Stimulated activated CD4-positive, alpha-beta T cell treated with anti-CD3 and anti-CD28 coated beads, TNF-alpha, amount 100 ng/mL, for 48 hours (primary cell): ENCODE results near the gene TNFAIP3.
"Not testable (repeated sequence)": the region's sequence is repeated elsewhere in the genome, so short reads cannot be mapped to it uniquely, and the experiment has no call there.

Source experiments
- DNase-seq, 3 donors: peaks; one replicate each; pipeline ENCODE4 v3.0.0-alpha.2; 2020; ENCODE audit warnings: low read depth in 3 of 3

Gene TNFAIP3

GRCh38 chr6:137844773-137845172 is 22.3 kb upstream of the TNFAIP3 start:
- DNase-seq = not testable (repeated sequence)

DNA sequence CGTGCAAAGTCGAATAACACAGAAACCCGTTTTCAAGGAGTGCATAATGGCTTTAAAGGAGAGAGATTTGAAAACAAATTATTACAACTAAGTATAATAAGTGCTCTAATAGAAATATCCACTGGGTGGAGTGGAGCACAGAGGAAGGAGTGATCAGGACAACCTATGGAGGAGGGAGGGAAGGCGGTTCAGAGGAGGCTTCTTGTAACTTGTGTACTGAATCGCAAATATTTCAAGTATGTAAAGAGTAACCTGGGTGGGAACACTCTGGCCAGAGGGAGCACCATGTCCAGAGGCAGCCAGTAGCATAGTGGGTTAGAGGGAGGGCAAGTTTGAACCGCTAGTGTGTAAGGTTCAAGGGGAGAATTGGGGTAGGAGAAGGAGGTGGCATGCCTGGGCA is 21.6 kb upstream of the TNFAIP3 start:
- DNase-seq = no peak

- DNase-seq = no peak
These were observed 20.8 kb upstream of the TNFAIP3 start for GRCh38 chr6:137846274-137846673.

- no peak for DNase-seq
These were observed 20.2 kb upstream of the TNFAIP3 start for GRCh38 chr6:137846772-137847313.

GRCh38 chr6:137847748-137848147 is 19.3 kb upstream of the TNFAIP3 start:
- no peak for DNase-seq

- DNase-seq = no peak
These were observed 18.4 kb upstream of the TNFAIP3 start for GRCh38 chr6:137848672-137849071.

DNA sequence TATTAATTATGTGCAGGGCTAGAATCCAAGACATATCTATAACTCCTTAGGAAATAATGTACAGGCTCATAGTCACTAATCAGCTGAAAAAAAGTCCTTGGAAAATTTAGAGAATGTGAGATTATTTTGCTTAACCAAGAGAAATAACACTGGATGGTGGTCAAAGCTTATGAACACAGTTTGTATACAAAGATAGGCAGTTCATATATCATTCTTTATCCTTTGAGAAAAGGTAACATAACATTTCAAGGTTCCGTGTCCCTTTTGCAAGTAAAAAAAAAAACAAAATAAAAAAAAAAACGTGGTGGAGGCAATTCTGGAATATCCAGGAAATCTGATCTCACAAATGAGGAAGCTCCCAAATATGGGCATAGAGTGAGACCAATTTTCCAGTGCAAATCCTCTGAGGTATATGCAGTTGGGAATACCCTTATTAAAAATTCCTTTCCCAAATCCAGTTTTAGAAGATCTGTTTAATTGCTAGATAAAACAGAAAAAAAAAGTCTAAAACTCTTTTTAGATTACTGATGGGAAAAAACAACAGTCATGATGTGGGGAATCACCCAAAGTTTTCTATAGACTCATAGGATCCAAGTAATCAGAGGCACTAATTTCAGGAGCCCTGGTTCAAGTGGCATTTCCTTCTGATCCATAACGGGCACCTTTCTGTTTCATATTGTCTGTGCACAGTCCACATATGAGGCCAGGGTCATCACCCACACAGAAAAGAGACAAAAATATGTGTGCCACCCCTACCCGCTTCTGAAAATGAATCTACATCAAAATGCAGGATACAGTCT is 17.7 kb upstream of the TNFAIP3 start:
- DNase-seq = no peak

DNA sequence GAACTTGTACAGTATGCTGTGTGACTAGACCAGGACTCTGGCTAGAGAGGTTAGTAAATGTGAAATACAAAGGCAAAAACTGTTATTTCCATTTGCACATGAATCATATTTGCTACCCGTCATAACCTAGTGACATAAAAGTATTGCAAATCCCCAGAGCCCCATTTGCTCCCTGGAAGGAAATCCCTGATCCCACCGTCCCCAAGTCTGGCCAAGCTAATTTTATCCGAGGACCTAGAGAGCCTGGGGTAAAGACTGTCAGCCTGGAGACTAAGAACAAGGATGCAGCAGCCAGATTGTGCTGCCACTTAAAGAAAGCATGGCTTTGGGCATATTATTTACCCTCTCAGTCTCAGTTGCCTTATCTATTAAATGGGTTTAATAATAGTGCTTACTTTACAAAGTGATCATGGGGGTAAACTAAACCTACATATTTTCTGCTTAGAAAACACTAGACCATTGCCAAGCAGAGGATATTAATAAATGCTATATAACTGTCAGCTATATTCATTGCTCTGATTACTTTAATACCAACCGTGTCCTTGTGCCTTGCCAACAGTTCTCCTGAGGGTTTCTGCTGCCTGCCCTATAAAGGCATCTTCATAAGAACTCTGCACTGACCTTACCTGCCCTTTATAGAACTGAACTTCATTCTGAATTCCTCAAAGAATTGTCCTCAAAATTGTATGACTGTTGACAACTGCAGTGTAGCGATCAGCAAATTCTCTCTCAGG is 16.9 kb upstream of the TNFAIP3 start:
- DNase-seq = no peak

DNA sequence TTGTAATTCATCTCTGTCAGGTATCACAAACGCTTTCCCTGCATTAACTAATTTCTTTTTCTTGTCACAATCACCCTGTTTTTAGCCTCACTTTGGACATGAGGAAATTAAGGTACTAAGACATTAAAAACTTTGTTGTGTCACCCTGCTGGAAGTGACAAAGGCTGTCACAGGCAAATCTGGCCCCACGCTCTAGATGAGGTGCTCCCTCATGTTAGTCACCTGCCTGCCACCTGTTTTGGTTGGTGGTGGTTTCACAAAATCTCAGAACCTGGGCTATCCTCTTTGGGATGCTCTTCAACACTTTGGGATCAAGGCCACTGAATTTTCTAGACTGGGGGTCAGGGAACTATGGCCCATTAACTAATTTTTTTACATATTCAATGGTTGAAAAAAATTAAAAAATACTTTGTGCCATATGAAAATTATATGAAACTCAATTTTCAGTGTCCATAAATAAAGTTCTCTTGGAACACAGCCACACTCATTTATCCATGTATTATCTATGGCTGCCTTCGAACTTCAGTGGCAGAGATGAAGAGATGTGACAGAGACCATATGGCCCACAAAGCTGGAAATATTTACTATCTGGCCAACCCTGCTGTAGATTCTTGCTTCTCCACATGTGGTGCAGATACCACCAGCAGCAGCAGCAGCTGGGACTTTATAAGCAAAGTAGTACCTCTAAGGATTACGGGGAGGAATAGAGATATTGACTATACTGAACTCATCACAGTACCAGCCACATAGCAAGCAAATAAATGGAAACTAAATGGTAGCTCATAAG is 16.1 kb upstream of the TNFAIP3 start:
- DNase-seq = no peak

GRCh38 chr6:137851669-137852068 is 15.4 kb upstream of the TNFAIP3 start:
- no peak for DNase-seq

DNA sequence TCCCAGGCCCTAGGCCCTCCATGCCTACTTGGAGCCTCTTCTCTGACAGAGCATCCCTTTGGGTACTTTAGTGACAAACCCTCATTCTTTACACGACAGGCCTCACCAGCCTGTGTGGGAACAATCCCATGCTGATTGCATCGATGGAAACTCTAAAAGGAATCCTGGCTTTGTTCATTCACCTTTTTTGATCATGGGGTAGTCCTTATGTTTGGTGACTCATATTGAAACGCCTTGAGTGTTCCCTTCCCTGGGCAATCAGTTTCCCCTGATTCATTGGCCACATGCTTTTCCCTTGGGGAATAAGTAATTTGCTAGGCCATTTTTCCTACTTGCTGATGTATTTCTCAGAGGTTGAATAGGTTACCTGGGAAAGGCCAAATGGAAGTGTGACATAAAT is 14.7 kb upstream of the TNFAIP3 start:
- DNase-seq = no peak

DNA sequence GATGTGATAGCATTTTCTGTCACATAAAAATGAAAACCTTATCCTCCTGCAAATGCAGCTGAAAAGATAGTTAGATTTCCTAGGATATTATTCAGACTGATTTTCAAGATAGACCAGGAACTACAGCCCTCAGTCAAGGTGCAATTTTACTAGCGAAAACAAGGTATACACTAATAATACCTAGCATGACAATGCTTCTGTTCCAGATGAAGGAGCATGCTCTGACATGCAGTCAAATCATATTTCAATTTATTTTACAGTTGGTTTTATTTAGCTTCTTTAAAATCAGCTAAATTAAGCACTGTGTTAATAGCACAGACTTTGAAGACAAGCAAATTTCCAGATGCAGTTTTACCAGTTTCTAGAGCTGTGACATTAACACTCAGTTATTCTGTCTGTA is 14.2 kb upstream of the TNFAIP3 start:
- DNase-seq = no peak

- DNase-seq = no peak
These were observed 13.4 kb upstream of the TNFAIP3 start for GRCh38 chr6:137853569-137854213.

DNA sequence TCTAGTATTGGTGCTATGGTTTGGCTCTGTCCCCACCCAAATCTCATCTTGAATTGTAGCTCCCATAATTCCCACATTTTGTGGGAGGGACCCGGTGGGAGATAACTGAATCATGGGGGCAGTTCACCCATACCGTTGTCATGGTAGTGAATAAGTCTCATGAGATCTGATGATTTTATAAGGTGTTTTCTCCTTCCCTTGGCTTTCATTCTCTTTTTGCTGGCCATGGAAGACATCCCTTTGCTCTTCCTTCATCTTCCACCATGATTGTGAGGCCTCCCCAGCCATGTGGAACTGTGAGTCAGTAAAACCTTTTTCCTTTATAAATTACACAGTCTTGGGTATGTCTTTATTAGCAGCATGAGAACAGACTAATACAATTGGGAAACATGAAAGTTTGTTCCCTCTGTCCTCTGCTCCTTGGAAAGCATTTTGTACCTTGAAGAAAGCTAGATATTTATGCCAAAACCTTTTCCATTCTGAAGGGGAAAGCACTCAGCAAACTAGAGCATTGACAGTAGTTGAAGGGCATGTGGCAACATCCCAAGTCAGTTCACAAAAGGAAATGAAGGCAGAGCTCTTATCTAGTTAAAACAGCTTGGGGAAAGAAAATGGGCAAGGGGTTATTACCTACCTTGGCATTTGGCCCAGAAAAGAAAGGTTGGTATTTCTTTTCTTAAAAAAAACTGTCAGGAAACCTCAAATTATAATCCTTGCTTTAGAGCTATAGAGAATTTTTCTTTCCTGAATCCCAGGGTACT is 10.7 kb upstream of the TNFAIP3 start:
- DNase-seq = no peak

DNA sequence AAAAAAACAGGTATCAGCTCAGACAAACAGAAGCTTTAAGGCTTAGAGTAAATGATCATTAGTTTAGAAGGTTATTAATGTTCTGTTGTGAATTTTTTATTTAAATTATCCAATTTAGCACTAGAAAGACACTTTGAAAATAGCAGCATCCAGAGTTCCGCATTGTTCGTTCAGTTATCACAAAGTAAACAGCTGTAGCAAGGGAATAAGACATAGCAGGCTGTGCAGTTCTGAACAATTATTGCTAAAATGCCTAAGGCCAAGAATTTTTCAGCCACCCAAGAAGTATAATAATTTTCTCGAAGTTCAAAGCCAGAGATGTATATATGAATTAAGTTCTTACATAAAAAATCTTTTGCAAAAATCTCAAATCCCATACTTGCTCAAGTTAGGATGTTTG is 8.0 kb upstream of the TNFAIP3 start:
- DNase-seq = no peak

- no peak for DNase-seq
These were observed 6.6 kb upstream of the TNFAIP3 start for GRCh38 chr6:137860394-137861005.

GRCh38 chr6:137861550-137862337 is 5.3 kb upstream of the TNFAIP3 start:
- no peak for DNase-seq

DNA sequence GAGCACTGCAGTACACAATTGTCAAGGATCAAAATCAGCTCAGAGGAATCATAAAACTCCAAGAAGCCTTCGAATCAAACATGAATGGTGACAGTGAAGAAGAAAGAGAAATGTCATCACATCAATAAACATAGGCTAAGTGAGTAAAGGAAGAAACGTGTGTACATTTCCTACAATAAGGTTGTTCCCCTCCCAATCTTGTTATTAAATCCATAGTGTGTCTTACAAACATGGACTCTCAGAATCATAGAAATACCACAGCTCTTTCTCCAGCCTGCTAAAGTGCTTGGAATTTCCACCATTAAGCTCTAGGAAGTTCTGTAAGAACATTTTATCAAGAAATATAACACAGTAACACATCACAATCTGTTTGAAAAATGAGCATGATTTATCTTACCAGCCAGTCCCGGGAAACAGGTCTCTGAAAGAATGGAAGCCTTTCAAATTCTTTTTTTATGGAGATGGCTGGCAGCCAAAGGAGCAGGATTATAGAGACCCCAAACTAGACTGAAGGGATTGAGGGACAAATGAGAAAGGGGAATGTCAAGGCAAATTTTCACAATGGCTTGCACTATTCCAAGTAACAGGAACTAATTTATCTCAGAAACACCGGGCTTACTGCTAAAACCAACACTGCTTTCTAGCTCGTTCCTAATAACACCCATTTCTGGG is 4.5 kb upstream of the TNFAIP3 start:
- DNase-seq = no peak
